Measurements from ENCODE around the gene SYNDIG1. TPM values are rescaled to one million over a fixed set of nuclear protein-coding genes. Genes with fewer than 3 reads are reported as not detected.

SYNDIG1 gene
- total and polyA plus RNA-seq, 9 of the 15 experiments (the other 6 are each of a cell fraction or from before 2014, with no cell fraction given) = not detected

DNA sequence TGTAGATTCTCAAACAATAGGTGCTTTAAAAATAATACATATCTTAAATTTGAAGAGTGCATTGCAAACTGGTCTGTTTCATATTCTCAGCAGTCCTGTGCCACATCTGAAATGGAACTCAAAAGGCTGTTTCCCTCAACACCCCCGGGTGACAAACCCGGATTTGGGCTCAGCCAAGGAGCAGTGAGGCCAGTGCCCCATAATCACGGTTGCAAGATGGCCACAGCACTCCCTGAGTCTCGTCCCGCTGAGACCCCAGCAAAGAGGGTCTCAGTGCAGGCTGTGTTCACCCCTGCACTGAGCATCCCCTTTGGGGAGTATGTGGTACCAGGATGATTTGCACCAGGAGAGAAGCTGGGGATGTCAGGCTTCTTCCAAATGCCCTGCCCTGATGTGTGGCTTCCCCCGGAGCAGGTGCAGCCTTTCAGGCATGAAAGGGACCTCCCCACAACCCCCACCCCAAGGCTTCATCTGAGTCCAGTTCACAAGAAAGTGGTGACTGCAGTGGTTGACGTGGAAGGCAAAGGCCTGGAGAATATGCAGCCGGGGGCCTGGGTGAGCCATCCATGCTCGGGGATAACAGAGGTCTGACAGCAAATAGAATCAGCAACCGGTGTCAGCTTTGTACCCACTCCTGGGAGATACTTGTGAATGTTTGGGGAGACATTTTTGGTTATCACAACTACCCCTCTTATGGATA is 202.9 kb downstream of the SYNDIG1 start:
- H3K4me2 ChIP-seq (ENCODE audit: insufficient read depth, low read length) = no peak overlapping the region
- no peak for DNase-seq (ENCODE audit: extremely low read depth in 1 of 4, low spot score in 3 of 4)
- ChIA-PET CTCF (ENCODE audit: low intra/inter-chr PET ratio) (no interaction called here), POLR2A (no interaction called here)
- H3K4me3 ChIP-seq = no peak overlapping the region
- ATAC-seq = no peak
- peaks cover 0 to 7% of the 10 kb centered on the region in 2 experiments; a peak in 1 of 5 replicates for H3K27me3 ChIP-seq (ENCODE audit: control insufficient read depth in 2 of 2, insufficient read depth in 2 of 2, low read length in 2 of 2)
- in situ Hi-C loops (cut with MboI) (no loop called here), intact Hi-C loops (cut with micrococcal nuclease) (no loop called here)
- no peaks in the 10 kb centered on the region for H3K4me1 ChIP-seq (replicated peaks in 1 of 2; ENCODE audit: control insufficient read depth in 2 of 2, insufficient read depth in 2 of 2, low read length in 2 of 2)
- H3K79me2 ChIP-seq (ENCODE audit: control insufficient read depth, insufficient read depth, low read length) = no peaks in the 10 kb centered on the region
- H3K27ac ChIP-seq (ENCODE audit: extremely low read depth, low read depth, low read length) = no peak overlapping the region
- no peak overlapping the region for H2AFZ ChIP-seq (ENCODE audit: low read depth, low read length)
- no peaks in the 10 kb centered on the region for H3K36me3 ChIP-seq (ENCODE audit: control insufficient read depth, insufficient read depth, low read length)
- H3K9ac ChIP-seq (ENCODE audit: insufficient read depth in 1 of 2, low read depth in 2 of 2, low read length in 2 of 2) = no peak overlapping the region
- TF ChIP-seq ZNF263 (CRISPR knock-in tag; IDR thresholded peaks at IDR 0.05; ENCODE audit: borderline replicate concordance) (no peak), CBX8 (IDR thresholded peaks at IDR 0.05; ENCODE audit: borderline replicate concordance, extremely low read depth, low read depth, low read length, poor library complexity, severe bottlenecking) (no peak), NFE2 (IDR thresholded peaks at IDR 0.05; ENCODE audit: low read depth) (no peak), CBFA2T2 (conservative IDR thresholded peaks at IDR 0.05) (no peak), ZSCAN32 (CRISPR knock-in tag; IDR thresholded peaks at IDR 0.05) (no peak), ZNF780A (CRISPR knock-in tag; IDR thresholded peaks at IDR 0.05) (no peak), NR2C2 (CRISPR knock-in tag; IDR thresholded peaks at IDR 0.05) (no peak), NR2C2 (tag; IDR thresholded peaks at IDR 0.05) (no peak), MCM5 (IDR thresholded peaks at IDR 0.05; ENCODE audit: low read depth) (no peak)
- TF ChIP-seq, protein P1, sequence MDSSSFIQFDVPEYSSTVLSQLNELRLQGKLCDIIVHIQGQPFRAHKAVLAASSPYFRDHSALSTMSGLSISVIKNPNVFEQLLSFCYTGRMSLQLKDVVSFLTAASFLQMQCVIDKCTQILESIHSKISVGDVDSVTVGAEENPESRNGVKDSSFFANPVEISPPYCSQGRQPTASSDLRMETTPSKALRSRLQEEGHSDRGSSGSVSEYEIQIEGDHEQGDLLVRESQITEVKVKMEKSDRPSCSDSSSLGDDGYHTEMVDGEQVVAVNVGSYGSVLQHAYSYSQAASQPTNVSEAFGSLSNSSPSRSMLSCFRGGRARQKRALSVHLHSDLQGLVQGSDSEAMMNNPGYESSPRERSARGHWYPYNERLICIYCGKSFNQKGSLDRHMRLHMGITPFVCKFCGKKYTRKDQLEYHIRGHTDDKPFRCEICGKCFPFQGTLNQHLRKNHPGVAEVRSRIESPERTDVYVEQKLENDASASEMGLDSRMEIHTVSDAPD (CRISPR knock-in tag; IDR thresholded peaks at IDR 0.05) = no peak
- TF ChIP-seq, protein P2, sequence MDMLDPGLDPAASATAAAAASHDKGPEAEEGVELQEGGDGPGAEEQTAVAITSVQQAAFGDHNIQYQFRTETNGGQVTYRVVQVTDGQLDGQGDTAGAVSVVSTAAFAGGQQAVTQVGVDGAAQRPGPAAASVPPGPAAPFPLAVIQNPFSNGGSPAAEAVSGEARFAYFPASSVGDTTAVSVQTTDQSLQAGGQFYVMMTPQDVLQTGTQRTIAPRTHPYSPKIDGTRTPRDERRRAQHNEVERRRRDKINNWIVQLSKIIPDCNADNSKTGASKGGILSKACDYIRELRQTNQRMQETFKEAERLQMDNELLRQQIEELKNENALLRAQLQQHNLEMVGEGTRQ (CRISPR knock-in tag; IDR thresholded peaks at IDR 0.05) = no peak
- H3K9me1 ChIP-seq (ENCODE audit: control insufficient read depth, insufficient read depth, low read length) = no peaks in the 10 kb centered on the region
- no TSS peak for BruUV-seq (replicated peaks)
- no peak for FAIRE-seq
- H4K20me1 ChIP-seq (replicated peaks; ENCODE audit: control insufficient read depth, insufficient read depth, low read length) = no peaks in the 10 kb centered on the region
- H3K9me3 ChIP-seq (replicated peaks; ENCODE audit: control insufficient read depth, insufficient read depth, low read depth, low read length) = no peaks in the 10 kb centered on the region
- 1% methylated on average over 9 of the region's 10 CpGs for WGBS (ENCODE audit: insufficient coverage, low coverage, missing lambda C conversion rate)
